Heart right ventricle (tissue), 16 donors: ENCODE results near the gene RRP1. TPM values are rescaled to one million over a fixed set of nuclear protein-coding genes. Genes with fewer than 3 reads are reported as not detected.
"Not testable (repeated sequence)": the region's sequence is repeated elsewhere in the genome, so short reads cannot be mapped to it uniquely, and the experiment has no call there.

Experiments used
- ATAC-seq, 8 donors: fragments of 200-7000 bp; cut with Tn5 transposase; one replicate each; pipeline ENCODE4 v1.9.1; 2020; ENCODE audit warnings: mild to moderate bottlenecking in 8 of 8, moderate library complexity in 8 of 8, moderate number of reproducible peaks in 1 of 8
- DNase-seq, 2 donors: peaks; one replicate each; pipeline ENCODE4 v3.0.0-alpha.2; 2020
- H3K27ac ChIP-seq, 10 donors: fragments of 200-600 bp; sonication (generic) in 2 of 10; one replicate each; pipeline versions ENCODE4 v1.5.0 to v1.8.0; 2020 to 2022; ENCODE audit warnings: mild to moderate bottlenecking in 3 of 10
- H3K27me3 ChIP-seq, 7 donors: fragments of 200-600 bp; one replicate each; pipeline ENCODE4 v1.8.0; 2021 to 2022; ENCODE audit warnings: mild to moderate bottlenecking in 2 of 7
- H3K36me3 ChIP-seq, 9 donors: fragments of 200-600 bp; sonication (generic) in 1 of 9; one replicate each; pipeline versions ENCODE4 v1.5.0 to v1.8.0; 2020 to 2022; ENCODE audit warnings: mild to moderate bottlenecking in 2 of 9
- H3K4me1 ChIP-seq, 9 donors: fragments of 200-600 bp; sonication (generic) in 1 of 9; one replicate each; pipeline versions ENCODE4 v1.5.0 to v1.8.0; 2020 to 2022; ENCODE audit warnings: mild to moderate bottlenecking in 4 of 9
- H3K4me3 ChIP-seq, 10 donors: fragments of 200-600 bp; sonication (generic) in 2 of 10; one replicate each; pipeline versions ENCODE4 v1.5.0 to v1.8.0; 2020 to 2022; ENCODE audit warnings: mild to moderate bottlenecking in 7 of 10, moderate library complexity in 2 of 10
- H3K9me3 ChIP-seq, 11 donors: fragments of 200-600 bp in 10 of 11; sonication (generic) in 2 of 11; one replicate each; pipeline versions ENCODE4 v1.5.0 to v1.8.0; 2013 to 2022; ENCODE audit warnings: mild to moderate bottlenecking in 2 of 11, control low read depth in 1 of 11, moderate library complexity in 1 of 11
- WGBS, 2 donors: extraction: QIAGEN DNeasy Blood & Tissue Kit; methylation state at CpG; one replicate each; pipeline ENCODE4 v1.1.7; 2013; ENCODE audit warnings: inconsistent platforms in 1 of 2; 5-methylcytosine and 5-hydroxymethylcytosine counted together
- intact Hi-C, 10 donors: fragments of 100-400 bp; cut with DNase I; formaldehyde crosslinking; loops; one replicate each; pipeline versions ENCODE4 v1.11.1 to v1.14.2; 2022
- polyA plus RNA-seq, 2 donors: library from polyadenylated mRNA; stranded (reverse); fragments of 200-250 nt; gene quantifications; one replicate each; pipeline ENCODE4 v1.2.3, GENCODE V29; 2013
- total RNA-seq, 10 donors: library from RNA; stranded (reverse); fragmentation: NEBNext Ultra II Directional in 3 of 10; extraction: Animal tissue kit (Norgen Biotek cat#: 25700) in 3 of 10; gene quantifications; one replicate each; pipeline versions ENCODE4 v1.2.1 to v1.2.4, GENCODE V29; 2021 to 2023
- TF ChIP-seq, protein P1 (sequence below), 9 donors: fragments of 200-600 bp; sonication (generic) in 2 of 9; IDR thresholded peaks; one replicate each; pipeline versions ENCODE4 v1.5.0 to v1.8.0; 2021 to 2022; ENCODE audit warnings: antibody characterized with exemption in 9 of 9, mild to moderate bottlenecking in 5 of 9, moderate library complexity in 1 of 9
- donor health status: Arrhythmogenic right ventricular cardiomyopathy.
- donor health status: ischemic (EF 13 %, LVEDD 7.1; RV severe dilation, severe dysfunction).
- donor health status: healthy with polysubstance abuse.
- donor health status: DM: no; HTN: yes; CAD: no.
- donor health status: DM: no; HTN: no; CAD: no.
- donor health status: ischemic (EF 25% LVEDD 6.9; RV normal size, moderate dysfunction).
- donor health status: ischemic (EF 25% LVEDD 5.7; RV mildly dilated, moderate dysfunction).
- donor health status: healthy.
- donor health status: DM: yes; HTN: yes; CAD: no.
- donor health status: Ischemic cardiomyopathy.
- donor health status: ischemic (EF 35%, LVEDD 5.7; RV mildly dilated, moderate dysfunction).
- donor health status: nonischemic (EF 11% LVEDD 7.7; RV severe dilation, severe dysfunction).
- donor health status: DM: yes; HTN: yes; CAD: no.
- donor health status: PGD.
- donor health status: ischemic (EF 29% LVEDD 5.4; RV normal size, mild dysfunction).
- donor health status: nonischemic (EF 23%, LVEDD 6.1; RV moderate dilation, normal function).

RRP1 gene
- total and polyA plus RNA-seq, 12 donors: 6.3 to 13.9 (median 9.3) TPM

DNA sequence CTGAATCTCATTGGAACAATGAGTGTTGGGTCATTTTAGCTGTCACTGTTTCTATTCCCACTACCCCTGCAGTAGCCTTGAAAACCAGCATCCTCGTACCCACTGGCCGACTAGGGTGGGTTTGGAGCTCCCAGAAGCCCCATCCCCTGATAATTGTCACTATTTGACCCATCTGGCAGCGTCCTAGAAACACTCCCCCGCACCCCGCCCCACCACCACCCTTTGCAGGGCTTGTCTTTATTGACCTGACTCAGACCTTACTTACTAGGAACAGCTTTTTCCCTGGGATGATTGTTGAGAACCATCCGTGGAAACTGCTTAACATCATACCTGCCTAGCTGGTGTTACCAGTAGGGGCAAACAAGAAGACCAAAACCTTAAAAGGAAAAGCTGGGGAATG, 47.2 kb downstream of the RRP1 start:
- intact Hi-C loops: no loop called here
- ATAC-seq: no peak
- 85 to 87% methylated on average over 6 of the region's 6 CpGs for WGBS, 2 donors
- H3K4me1 ChIP-seq: peaks cover 0 to 13% (median 0%) of the 10 kb centered on the region in 9 donors
- peaks cover 0 to 10% (median 0%) of the 10 kb centered on the region in 11 donors for H3K9me3 ChIP-seq
- TF ChIP-seq, protein P1, sequence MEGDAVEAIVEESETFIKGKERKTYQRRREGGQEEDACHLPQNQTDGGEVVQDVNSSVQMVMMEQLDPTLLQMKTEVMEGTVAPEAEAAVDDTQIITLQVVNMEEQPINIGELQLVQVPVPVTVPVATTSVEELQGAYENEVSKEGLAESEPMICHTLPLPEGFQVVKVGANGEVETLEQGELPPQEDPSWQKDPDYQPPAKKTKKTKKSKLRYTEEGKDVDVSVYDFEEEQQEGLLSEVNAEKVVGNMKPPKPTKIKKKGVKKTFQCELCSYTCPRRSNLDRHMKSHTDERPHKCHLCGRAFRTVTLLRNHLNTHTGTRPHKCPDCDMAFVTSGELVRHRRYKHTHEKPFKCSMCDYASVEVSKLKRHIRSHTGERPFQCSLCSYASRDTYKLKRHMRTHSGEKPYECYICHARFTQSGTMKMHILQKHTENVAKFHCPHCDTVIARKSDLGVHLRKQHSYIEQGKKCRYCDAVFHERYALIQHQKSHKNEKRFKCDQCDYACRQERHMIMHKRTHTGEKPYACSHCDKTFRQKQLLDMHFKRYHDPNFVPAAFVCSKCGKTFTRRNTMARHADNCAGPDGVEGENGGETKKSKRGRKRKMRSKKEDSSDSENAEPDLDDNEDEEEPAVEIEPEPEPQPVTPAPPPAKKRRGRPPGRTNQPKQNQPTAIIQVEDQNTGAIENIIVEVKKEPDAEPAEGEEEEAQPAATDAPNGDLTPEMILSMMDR (IDR thresholded peaks at IDR 0.05): no peak
- H3K4me3 ChIP-seq: no peak overlapping the region
- DNase-seq: no peak
- peaks cover 0 to 10% (median 9%) of the 10 kb centered on the region in 7 donors for H3K27me3 ChIP-seq
- no peaks in the 10 kb centered on the region for H3K36me3 ChIP-seq
- H3K27ac ChIP-seq: no peak overlapping the region

DNA sequence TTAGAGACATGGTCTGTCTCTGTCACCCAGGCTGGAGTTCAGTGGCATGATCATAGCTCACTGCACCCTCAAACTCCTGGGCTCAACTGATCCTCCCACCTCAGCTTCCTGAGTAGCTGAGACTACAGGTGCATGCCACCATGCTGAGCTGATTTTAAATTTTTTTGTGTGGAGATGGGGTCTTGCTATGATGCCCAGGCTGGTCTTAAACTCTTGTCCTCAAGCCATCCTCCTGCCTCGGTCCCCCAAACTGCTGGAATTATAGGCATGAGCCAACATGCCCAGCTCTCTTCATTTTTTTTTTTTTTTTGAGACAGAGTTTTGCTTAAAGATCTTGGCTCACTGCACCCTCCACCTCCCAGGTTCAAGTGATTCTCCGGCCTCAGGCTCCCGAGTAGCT, 50.9 kb downstream of the RRP1 start:
- TF ChIP-seq, protein P1 (IDR thresholded peaks at IDR 0.05): no peak
- Histone ChIP-seq H3K27me3 (peaks cover 0 to 8% (median 0%) of the 10 kb centered on the region in 7 donors), H3K27ac (no peak overlapping the region), H3K9me3 (no peaks in the 10 kb centered on the region), H3K4me3 (no peak overlapping the region), H3K36me3 (no peaks in the 10 kb centered on the region), H3K4me1 (peaks cover 0 to 11% (median 0%) of the 10 kb centered on the region in 9 donors)
- 97% methylated on average over 3 of the region's 3 CpGs for WGBS, 2 donors
- intact Hi-C loops: no loop called here
- no peak for ATAC-seq
- no peak for DNase-seq

DNA sequence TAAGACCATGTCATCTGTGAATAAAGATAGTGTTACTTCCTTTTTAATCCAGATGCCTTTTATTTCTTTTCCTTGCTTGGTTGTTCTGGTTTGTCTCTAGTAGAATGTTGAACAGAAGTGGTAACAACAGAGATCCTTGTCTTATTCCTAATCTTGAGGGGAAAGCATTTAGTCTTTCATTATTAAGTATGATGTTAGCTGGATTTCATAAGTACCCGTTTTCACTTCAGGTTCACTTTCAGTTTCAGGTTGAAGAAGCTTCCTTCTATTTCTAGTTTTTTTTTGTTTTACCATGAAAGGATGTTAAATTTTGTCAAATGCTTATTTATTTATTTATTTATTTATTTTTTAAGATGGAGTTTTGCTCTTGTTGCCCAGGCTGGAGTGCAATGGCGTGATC, 53.4 kb downstream of the RRP1 start:
- Histone ChIP-seq H3K4me1 (peaks cover 0 to 6% (median 0%) of the 10 kb centered on the region in 9 donors), H3K36me3 (no peaks in the 10 kb centered on the region), H3K4me3 (no peak overlapping the region), H3K27ac (peak overlapping the region in 1 of 10 donors; percentile 40), H3K27me3 (no peaks in the 10 kb centered on the region), H3K9me3 (no peaks in the 10 kb centered on the region)
- WGBS, 2 donors: 68 to 90% methylated on average over 2 of the region's 2 CpGs
- intact Hi-C loops: no loop called here
- ATAC-seq (no peak), DNase-seq (no peak)
- TF ChIP-seq, protein P1 (IDR thresholded peaks at IDR 0.05): no peak

DNA sequence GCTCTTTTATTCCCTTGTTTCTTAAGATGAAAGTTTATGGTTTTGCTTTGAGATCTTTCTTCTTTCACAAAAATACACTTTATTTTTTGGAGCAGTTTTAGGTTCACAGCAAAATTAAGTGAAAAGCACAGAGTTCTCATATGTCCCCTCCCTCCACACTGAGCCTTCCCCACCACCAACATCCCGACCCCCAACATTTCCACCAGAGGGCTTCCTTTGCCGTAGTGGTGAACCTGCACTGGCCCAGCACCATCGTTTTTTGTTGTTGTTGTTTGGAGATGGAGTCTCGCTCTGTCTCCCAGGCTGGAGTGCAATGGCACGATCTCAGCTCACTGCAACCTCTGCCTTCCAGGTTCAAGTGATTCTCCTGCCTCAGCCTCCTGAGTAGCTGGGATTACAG, 55.5 kb downstream of the RRP1 start:
- H3K27me3 ChIP-seq, intact Hi-C loops, H3K4me1 ChIP-seq, H3K9me3 ChIP-seq, H3K4me3 ChIP-seq, H3K27ac ChIP-seq, H3K36me3 ChIP-seq, ATAC-seq, DNase-seq: not testable (repeated sequence)
- WGBS, 2 donors: 51 to 58% methylated on average over 5 of the region's 5 CpGs
- TF ChIP-seq, protein P1 (IDR thresholded peaks at IDR 0.05): peak in 1 of 9 donors; percentile 15
